ENCODE data around the gene PADI2. TPM values are rescaled to one million over a fixed set of nuclear protein-coding genes. Genes with fewer than 3 reads are reported as not detected.

Gene PADI2
- total RNA-seq, 3 donors from 2014 or later: 0.08 to 0.14 (median 0.13) TPM

DNA sequence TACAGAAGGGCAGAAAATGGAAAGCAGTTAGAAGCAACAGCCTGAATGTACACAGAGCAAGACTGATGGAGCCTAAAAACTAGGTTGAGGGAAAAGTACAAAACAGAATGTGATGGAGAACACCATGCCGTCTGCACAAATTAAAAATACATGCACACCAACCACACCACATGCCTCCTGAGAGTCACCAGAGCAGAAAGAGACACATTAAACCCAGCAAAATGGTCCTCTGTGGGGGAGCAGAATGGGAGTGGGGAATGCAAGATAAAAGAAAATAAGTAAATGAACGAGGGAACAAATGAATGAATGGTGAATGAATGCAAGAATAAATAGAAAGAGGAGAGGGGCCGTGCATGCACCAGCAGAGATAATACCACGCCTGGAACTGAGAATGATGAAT is 24.1 kb downstream of the PADI2 start:
- H3K36me3 Mint-ChIP-seq (ENCODE audit: insufficient read depth): no peaks in the 10 kb centered on the region
- no peaks in the 10 kb centered on the region for H3K9me3 Mint-ChIP-seq
- H3K4me3 Mint-ChIP-seq: no peak overlapping the region
- DNase-seq (no peak), ATAC-seq (no peak)
- H3K4me1 Mint-ChIP-seq (ENCODE audit: low read depth): no peaks in the 10 kb centered on the region
- H3K27me3 Mint-ChIP-seq (ENCODE audit: low read depth): no peaks in the 10 kb centered on the region

DNA sequence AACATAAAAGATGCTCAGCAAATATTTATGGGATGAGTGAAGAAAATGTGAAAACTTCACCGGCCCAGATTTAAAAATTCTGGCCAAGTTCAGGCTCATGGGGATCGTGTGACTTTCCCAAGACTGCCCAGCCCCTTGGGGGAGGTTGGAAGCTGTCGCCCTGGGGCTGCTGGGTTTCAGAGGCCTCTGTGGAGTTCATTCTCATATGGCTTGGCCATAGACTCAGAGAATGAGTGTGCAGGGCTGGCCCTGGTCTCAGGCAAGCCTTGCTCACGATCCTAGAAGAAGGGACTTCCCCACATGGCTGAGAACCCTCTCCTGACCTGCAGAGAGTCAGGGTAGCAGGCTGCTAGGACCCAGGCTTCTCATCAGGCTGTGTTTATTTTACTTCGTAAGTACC is 24.6 kb downstream of the PADI2 start:
- H3K4me3 Mint-ChIP-seq: no peak overlapping the region
- DNase-seq (no peak), ATAC-seq (no peak)
- no peaks in the 10 kb centered on the region for H3K36me3 Mint-ChIP-seq (ENCODE audit: insufficient read depth)
- H3K4me1 Mint-ChIP-seq (ENCODE audit: low read depth): no peaks in the 10 kb centered on the region
- no peaks in the 10 kb centered on the region for H3K27me3 Mint-ChIP-seq (ENCODE audit: low read depth)
- H3K9me3 Mint-ChIP-seq: no peaks in the 10 kb centered on the region

DNA sequence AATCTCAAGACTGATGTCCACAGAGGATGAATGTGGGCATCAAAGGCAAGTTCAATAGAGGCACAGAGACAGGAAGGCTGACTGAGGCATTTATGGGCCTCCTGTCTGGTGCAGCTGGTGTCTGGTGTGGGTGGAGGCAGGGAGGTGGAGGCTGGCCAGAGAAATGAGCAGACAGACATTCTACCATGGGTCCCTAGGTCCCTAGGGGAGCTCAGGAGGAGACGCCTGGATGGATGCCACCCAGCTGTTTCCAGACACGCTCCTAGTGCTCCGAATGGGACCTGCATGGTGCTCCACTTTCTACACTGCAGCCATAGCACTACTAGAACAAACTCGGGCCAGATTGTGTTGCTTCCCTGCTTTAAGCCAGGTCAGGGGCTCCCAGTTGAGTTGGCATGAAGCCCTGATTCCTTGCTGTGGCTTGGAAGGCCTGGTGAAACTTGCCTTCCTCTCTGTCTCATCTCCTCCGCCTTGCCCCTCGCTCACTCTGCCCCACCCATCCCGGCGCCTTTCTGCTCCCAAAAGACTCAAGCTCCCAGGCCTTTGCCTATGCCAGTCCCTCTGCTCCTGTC is 25.3 kb downstream of the PADI2 start:
- Mint-ChIP-seq H3K4me3 (no peak overlapping the region), H3K27me3 (ENCODE audit: low read depth) (no peaks in the 10 kb centered on the region)
- no peak for DNase-seq

DNA sequence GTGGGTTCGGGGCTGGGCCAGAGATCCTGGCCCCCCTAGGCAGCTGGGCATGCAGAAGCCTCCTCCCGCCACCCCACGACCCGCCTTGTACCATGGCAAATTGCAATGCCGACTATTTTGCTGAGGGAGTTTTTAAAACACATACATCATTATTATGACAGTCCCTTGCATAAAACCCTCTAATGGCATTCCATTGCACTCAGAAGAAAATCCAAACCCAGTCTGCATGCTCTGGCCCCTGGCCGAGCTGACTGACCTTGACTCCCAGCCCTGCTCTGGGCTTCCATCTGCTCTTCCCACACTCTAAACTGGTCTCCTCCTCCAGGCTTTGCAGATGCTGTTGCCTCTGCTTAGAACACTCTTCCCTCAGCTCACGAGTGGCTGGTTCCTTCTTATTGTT is 28.0 kb downstream of the PADI2 start:
- Mint-ChIP-seq H3K4me1 (ENCODE audit: low read depth) (no peaks in the 10 kb centered on the region), H3K4me3 (no peak overlapping the region), H3K9me3 (no peaks in the 10 kb centered on the region), H3K27me3 (ENCODE audit: low read depth) (no peaks in the 10 kb centered on the region), H3K36me3 (ENCODE audit: insufficient read depth) (no peaks in the 10 kb centered on the region)
- ATAC-seq: no peak
- DNase-seq: no peak

More for the DNA sequence above, 25.3 kb downstream of the PADI2 start:
- no peaks in the 10 kb centered on the region for H3K4me1 Mint-ChIP-seq (ENCODE audit: low read depth)
- no peak for ATAC-seq
- no peaks in the 10 kb centered on the region for H3K9me3 Mint-ChIP-seq
- no peaks in the 10 kb centered on the region for H3K36me3 Mint-ChIP-seq (ENCODE audit: insufficient read depth)

DNA sequence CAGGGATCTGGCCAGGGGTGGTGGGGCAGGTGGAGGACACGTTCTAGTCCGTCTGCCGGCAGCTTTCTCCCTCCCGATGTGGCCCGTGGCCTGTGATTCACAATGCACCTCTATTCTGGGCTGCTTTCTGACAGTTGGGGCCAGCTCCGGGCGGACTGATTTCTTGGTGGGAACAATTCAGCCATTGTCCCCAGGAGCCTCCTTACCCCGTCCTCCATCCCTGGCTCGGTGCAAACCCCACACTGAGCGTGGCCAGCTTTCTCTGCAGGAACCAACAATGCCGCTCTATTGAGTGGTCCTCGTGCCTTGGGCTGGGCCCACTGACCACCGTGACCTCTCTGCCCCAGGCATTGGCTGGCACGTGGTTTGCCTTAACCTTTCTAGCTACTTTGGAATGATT is 29.7 kb downstream of the PADI2 start:
- Mint-ChIP-seq H3K4me3 (no peak overlapping the region), H3K36me3 (ENCODE audit: insufficient read depth) (no peaks in the 10 kb centered on the region), H3K4me1 (ENCODE audit: low read depth) (no peaks in the 10 kb centered on the region), H3K27me3 (ENCODE audit: low read depth) (peaks cover 2% of the 10 kb centered on the region), H3K9me3 (no peaks in the 10 kb centered on the region)
- DNase-seq (no peak), ATAC-seq (no peak)

DNA sequence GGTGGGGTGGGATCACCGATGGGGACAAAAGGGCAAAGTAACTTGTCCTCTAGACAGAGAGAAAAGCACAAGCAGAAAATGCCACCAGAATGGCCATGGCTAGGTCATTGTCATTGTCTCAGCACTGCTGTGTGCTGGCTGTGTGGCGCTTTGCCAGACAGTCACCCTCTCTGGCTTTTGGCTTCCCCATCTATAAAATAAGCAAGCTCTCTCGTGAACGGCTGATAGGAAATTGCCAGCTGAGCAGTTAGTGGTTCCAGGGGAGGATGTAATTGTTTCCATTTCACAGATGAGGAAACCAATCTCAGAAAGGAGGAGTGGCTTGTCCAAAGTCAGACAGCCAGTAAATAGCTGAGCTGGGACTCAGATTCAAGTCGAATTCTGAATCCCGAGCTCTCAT is 32.5 kb downstream of the PADI2 start:
- no peaks in the 10 kb centered on the region for H3K4me1 Mint-ChIP-seq (ENCODE audit: low read depth)
- H3K4me3 Mint-ChIP-seq: no peak overlapping the region
- H3K27me3 Mint-ChIP-seq (ENCODE audit: low read depth): peaks cover 5% of the 10 kb centered on the region
- H3K9me3 Mint-ChIP-seq: no peaks in the 10 kb centered on the region
- H3K36me3 Mint-ChIP-seq (ENCODE audit: insufficient read depth): no peaks in the 10 kb centered on the region
- no peak for DNase-seq
- no peak for ATAC-seq

DNA sequence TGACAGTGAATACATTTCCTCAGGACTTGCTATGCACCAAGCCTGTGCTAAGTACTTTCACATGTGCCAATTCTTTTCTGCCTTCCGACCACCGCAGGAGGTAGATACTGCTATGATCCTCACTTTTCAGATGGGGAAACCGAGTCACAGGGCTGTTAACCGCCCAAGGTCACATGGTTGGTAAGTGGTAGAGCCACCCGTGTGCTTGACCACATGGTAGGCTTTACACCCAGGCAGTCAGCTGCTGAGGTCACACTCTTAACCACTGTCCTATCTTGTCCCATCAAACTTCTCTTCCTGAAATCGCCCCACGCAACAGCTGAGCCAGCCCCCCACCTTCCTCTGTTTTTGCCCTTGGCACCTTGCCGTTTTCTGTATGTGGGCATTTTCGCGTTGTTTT is 34.5 kb downstream of the PADI2 start:
- DNase-seq: no peak
- no peaks in the 10 kb centered on the region for H3K4me1 Mint-ChIP-seq (ENCODE audit: low read depth)
- H3K4me3 Mint-ChIP-seq: no peak overlapping the region
- H3K36me3 Mint-ChIP-seq (ENCODE audit: insufficient read depth): no peaks in the 10 kb centered on the region
- H3K9me3 Mint-ChIP-seq: no peaks in the 10 kb centered on the region
- H3K27me3 Mint-ChIP-seq (ENCODE audit: low read depth): peaks cover 5% of the 10 kb centered on the region
- ATAC-seq: no peak

DNA sequence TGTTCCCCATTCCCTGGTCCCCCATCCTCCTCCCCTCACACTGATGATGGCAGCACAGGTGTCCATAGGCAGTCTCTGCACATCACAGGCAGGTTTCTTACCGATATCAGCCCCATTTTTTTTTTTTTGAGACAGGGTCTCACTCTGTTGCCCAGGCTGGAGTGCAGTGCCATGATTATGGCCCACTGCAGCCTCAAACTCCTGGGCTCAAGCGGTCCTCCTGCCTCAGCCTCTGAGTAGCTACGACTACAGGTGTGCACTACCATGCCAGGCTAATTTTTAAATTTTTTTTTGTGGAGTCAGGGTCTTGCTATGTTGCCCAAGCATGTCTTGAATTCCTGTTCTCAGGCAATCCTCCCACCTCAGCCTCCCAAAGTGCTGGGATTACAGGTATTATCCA is 36.5 kb downstream of the PADI2 start:
- peaks cover 5% of the 10 kb centered on the region for H3K27me3 Mint-ChIP-seq (ENCODE audit: low read depth)
- no peaks in the 10 kb centered on the region for H3K9me3 Mint-ChIP-seq
- DNase-seq: no peak
- H3K36me3 Mint-ChIP-seq (ENCODE audit: insufficient read depth): no peaks in the 10 kb centered on the region
- no peak for ATAC-seq
- H3K4me3 Mint-ChIP-seq: no peak overlapping the region
- H3K4me1 Mint-ChIP-seq (ENCODE audit: low read depth): no peaks in the 10 kb centered on the region

DNA sequence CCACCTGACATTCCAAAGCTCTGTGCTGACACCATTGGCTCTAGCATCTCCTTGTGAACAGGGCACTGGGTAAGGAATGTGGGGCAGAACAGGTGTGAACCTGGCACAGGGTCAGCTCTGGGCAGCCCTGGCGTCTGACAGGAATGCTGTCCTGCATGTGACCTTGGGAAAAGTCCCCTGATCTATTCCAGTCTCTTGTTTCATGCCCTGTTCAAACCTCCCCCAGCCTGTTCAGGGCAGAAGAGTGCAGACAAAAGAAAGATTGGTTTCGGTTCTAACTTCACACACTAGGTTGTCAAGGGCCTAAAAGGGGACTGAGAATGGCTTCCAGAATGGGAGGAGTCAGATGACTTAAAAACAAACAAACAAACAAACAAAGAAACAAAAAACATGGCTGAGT is 37.8 kb downstream of the PADI2 start:
- Mint-ChIP-seq H3K36me3 (ENCODE audit: insufficient read depth) (no peaks in the 10 kb centered on the region), H3K27me3 (ENCODE audit: low read depth) (peaks cover 5% of the 10 kb centered on the region)

DNA sequence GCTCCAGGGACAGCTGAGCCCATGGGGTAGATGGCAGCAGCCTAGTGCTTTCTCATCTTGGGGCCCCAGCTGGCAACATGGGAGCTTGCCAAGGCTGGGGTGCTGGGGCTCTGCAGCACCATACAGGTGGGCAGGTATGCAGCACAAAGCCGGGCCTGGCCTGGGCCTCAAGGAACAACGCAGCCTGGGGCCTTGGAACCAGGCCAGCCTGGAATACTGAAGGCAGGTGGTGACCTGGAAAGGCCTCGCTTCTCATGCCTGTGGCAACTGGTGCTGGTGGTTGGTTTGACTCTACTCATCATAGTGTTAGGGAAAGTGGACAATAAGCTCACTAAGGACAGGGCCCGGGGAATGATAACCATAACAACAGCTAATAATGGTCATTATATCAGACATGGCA is 38.4 kb downstream of the PADI2 start:
- ATAC-seq: no peak
- Mint-ChIP-seq H3K9me3 (no peaks in the 10 kb centered on the region), H3K4me3 (no peak overlapping the region), H3K36me3 (ENCODE audit: insufficient read depth) (no peaks in the 10 kb centered on the region), H3K4me1 (ENCODE audit: low read depth) (no peaks in the 10 kb centered on the region), H3K27me3 (ENCODE audit: low read depth) (peaks cover 5% of the 10 kb centered on the region)
- no peak for DNase-seq

More for the DNA sequence above, 37.8 kb downstream of the PADI2 start:
- no peaks in the 10 kb centered on the region for H3K9me3 Mint-ChIP-seq
- ATAC-seq (no peak), DNase-seq (no peak)
- H3K4me3 Mint-ChIP-seq: no peak overlapping the region
- no peaks in the 10 kb centered on the region for H3K4me1 Mint-ChIP-seq (ENCODE audit: low read depth)

DNA sequence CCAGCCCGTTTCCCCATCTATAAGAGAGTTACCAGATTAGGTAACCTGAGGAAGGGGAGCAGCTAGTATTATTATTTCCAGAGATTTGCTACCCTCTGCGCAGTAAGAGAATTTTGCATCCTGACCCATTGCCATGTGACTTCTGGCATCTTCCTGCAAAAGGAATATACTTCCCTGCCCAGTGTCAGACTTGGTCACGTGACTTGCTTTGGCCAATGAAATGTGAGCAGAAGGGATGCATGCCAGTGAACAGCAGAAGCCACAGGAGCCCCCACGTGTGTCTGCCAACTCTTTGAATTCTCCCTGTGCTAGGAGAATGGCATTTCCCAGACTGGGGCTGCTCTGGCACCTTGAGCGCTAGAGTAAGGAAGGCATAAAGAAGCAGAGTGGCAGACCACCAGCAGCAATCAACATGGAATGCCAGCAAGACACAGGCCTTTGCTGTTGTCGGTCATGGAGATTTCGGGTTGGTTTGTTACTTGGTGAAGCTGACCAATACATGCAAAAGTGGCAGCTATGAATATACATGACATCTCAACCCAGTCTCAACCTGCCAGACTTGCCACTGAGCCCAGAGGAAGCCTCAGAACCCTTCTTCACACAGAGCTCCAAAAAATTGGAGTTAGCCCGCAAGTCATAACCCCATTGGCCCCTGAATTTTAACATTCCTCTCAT is 39.0 kb downstream of the PADI2 start:
- H3K4me1 Mint-ChIP-seq (ENCODE audit: low read depth): no peaks in the 10 kb centered on the region
- H3K9me3 Mint-ChIP-seq: no peaks in the 10 kb centered on the region
- H3K4me3 Mint-ChIP-seq: no peak overlapping the region
- H3K36me3 Mint-ChIP-seq (ENCODE audit: insufficient read depth): no peaks in the 10 kb centered on the region
- DNase-seq (no peak), ATAC-seq (no peak)
- peaks cover 5% of the 10 kb centered on the region for H3K27me3 Mint-ChIP-seq (ENCODE audit: low read depth)

DNA sequence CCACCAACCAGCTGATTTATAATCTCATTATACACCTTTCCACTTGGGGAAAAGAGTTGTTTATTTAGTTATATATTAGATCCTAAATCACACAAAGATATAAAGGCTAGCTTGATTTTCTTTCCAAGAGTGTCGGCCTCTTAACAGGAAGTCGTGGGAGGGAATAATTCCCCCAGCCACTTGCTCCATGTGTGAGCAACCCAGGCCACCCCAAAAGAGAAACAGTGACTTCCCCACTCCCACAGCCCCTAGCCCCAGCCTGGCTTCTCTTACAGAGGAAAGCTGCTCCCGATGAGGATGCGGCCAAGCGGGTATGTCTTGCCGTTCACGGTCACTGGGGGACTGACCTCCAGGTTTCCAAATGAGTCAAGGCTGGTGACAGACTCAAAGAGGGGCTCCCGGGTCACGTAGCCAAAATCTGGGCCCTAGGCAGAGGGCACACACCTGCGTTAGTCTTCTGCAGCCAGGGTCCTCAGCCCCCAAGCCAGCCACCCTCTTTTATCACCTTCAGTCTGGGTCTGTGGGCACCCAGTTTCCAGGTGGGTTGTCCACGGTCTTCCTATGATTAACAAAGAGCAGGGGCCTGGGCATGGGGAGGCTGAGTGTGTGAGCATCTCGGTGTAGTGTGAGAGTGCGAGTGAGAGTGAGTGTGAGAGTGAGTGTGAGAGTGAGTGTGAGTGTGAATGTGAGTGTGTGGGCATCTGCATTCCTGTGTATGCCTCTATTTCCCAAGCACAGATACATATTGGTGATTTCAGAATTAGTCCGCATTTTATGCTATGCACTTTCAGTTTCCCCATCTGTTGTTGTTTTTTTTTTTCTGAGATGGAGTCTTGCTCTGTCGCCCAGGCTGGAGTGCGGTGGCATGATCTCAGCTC is 40.0 kb downstream of the PADI2 start:
- Mint-ChIP-seq H3K4me1 (ENCODE audit: low read depth) (no peaks in the 10 kb centered on the region), H3K27me3 (ENCODE audit: low read depth) (peaks cover under 1% of the 10 kb centered on the region), H3K9me3 (no peaks in the 10 kb centered on the region), H3K4me3 (no peak overlapping the region), H3K36me3 (ENCODE audit: insufficient read depth) (no peaks in the 10 kb centered on the region)
- DNase-seq: no peak
- no peak for ATAC-seq

DNA sequence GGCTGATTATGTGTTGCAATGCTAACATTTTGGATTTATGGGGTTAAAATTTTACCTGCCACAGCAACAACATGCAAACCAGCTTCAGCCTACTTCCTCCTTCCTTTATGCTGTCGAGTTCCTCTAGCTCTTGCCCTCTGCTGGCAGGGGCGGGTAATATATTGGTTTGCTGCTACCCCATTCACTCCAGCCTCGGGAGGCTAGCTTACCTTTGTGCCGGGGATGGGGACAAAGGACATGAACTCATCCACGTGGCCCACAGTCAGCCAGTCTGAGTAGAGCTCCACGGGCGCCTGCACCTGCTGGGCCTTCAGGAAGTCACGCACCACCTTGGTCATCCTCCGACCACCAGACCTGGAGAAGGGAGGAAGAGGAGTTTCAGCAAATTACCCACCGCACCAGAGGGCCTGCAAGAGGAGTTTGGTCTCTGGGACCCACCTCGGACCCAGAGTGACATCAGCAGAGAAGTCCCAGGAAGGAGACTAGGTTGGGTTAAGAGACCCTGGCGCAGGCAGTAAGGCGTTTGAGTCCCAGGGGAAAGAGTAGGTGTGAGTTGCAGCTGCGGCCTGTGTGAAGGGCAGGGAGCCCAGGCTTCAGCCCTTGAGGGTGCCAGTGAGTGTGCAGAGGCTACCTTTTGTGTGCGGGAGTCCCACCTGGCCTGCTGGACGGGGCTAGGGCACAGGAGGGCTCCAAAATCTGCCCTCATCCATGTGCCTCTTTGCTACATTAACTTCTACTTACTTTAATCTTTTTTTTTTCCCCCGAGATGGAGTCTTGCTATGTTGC is 43.6 kb downstream of the PADI2 start:
- no peaks in the 10 kb centered on the region for H3K4me1 Mint-ChIP-seq (ENCODE audit: low read depth)
- no peaks in the 10 kb centered on the region for H3K27me3 Mint-ChIP-seq (ENCODE audit: low read depth)
- H3K36me3 Mint-ChIP-seq (ENCODE audit: insufficient read depth): no peaks in the 10 kb centered on the region
- no peaks in the 10 kb centered on the region for H3K9me3 Mint-ChIP-seq
- no peak for DNase-seq
- H3K4me3 Mint-ChIP-seq: no peak overlapping the region
- ATAC-seq: peak in 1 of 2 donors; percentile 10

DNA sequence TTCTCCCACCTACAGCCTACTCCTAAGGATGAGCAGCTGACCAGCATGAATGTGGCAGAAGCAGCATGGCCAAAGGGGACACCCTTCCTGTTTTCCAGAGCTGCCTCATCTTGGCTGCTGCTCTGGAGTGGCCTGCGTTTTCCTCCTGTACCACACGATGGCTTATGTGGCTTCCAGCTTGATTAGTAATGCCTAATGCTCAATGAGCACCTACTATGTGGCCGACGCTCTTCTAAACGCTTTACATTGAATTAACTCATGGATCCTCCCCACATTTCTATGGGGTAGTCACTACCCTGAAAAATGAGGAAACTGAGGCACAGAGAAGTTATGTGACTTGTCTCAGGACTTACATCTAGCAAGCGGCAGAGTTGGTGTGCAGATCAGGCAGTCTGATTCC is 47.5 kb downstream of the PADI2 start:
- no peak for DNase-seq
- H3K4me1 Mint-ChIP-seq (ENCODE audit: low read depth): no peaks in the 10 kb centered on the region

More for the DNA sequence above, 47.5 kb downstream of the PADI2 start:
- Mint-ChIP-seq H3K36me3 (ENCODE audit: insufficient read depth) (no peaks in the 10 kb centered on the region), H3K4me3 (no peak overlapping the region), H3K27me3 (ENCODE audit: low read depth) (peaks cover 2% of the 10 kb centered on the region), H3K9me3 (no peaks in the 10 kb centered on the region)
- ATAC-seq: no peak

Data from activated T-cell treated with anti-CD3 and anti-CD28 coated beads, Interleukin-2, amount 50 U/mL, for 4 hours (primary cell).